HUES64 (cell line): Measurements from ENCODE around the gene ZBTB14. TPM values are rescaled to one million over a fixed set of nuclear protein-coding genes. Genes with fewer than 3 reads are reported as not detected.

Experiments
- H3K27ac ChIP-seq: 2 replicates; pipeline ENCODE4 v1.7.0; 2013; ENCODE audit warnings: low read depth, low read length, inconsistent platforms
- H3K27me3 ChIP-seq: 2 replicates; pipeline ENCODE4 v1.6.1; 2013; ENCODE audit warnings: mild to moderate bottlenecking, low read length; ENCODE audit not compliant: insufficient read depth
- H3K36me3 ChIP-seq: 2 replicates; pipeline ENCODE4 v1.6.1; 2013; ENCODE audit warnings: mild to moderate bottlenecking, low read length; ENCODE audit not compliant: insufficient read depth
- H3K4me1 ChIP-seq: 2 replicates; pipeline ENCODE4 v1.6.1; 2013; ENCODE audit warnings: mild to moderate bottlenecking, low read length, moderate library complexity; ENCODE audit not compliant: insufficient read depth
- H3K4me3 ChIP-seq: 2 replicates; pipeline ENCODE4 v1.5.1; 2013; ENCODE audit warnings: mild to moderate bottlenecking, low read length, moderate library complexity
- H3K9ac ChIP-seq: 2 replicates; pipeline ENCODE4 v1.6.1; 2013; ENCODE audit warnings: mild to moderate bottlenecking, low read depth, low read length
- H3K9me3 ChIP-seq: 2 replicates; pipeline ENCODE4 v1.6.1; 2013; ENCODE audit warnings: low read depth, low read length; ENCODE audit not compliant: insufficient read depth
- WGBS: fragments of 150-250, 120-280 bp; methylation state at CpG from one replicate; pipeline ENCODE4 v1.1.7; 2013; ENCODE audit warnings: missing lambda C conversion rate; 5-methylcytosine and 5-hydroxymethylcytosine counted together
- polyA plus RNA-seq, 2 experiments: library from polyadenylated mRNA; stranded (reverse); fragments of 50-300 nt; gene quantifications; one replicate each; pipeline ENCODE4 v1.2.3, GENCODE V29; 2013

Gene ZBTB14
- polyA plus RNA-seq (2013, experiment 1 of 2), result 12.5 TPM
- 14.5 TPM for polyA plus RNA-seq (2013, experiment 2 of 2)

DNA sequence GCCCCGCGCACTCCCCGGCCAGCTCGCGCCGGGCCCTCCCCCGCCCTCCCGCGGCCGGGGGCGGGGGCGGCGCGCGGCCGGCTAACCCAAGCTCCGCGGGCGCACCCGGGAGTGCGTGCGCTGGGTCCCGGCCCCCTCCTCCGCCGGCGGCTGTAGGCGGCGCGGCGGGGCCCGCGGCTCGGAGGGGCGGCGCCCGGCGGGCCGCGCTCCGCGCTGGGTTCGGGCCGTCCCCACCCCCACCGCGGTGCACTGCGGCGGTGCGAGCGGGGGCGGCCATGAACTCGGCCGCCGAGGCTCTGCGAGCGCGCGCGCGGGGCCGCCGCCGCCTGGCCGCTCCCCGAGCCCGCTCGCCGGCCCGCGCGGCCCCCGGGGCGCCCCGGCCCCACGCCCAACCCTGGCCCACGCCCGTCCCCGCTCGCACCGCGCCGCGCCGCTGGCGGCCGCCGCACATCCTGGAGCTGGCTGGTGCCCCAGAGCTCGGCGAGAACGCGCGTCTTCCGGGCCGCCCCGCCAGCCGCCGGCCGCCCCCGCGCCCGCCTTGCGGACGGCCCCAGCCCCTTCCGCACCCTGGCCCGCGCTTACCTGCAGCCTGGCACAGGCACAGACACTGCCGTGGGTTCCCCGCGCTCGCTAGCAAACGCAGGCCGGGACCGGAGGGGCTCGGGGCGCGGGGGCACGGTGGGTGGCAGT is at the start of gene ZBTB14:
ZBTB14 (minus strand) TSS at position 496 of the 690 bp plus-strand sequence. CDS start 2,480 bp downstream, outside the sequence.
- WGBS, result under 1% methylated on average over 116 of the region's 116 CpGs
- H3K27ac ChIP-seq, result peak within 1 kb of the TSS; percentile 88
- peak within 1 kb of the TSS; percentile 96 for H3K4me3 ChIP-seq
- peaks cover 27% of the 10 kb centered on the region for H3K27me3 ChIP-seq
- peaks cover 25% of the 10 kb centered on the region for H3K36me3 ChIP-seq
- peak within 1 kb of the TSS; percentile 91 for H3K9ac ChIP-seq
- no peaks in the 10 kb centered on the region for H3K9me3 ChIP-seq
- H3K4me1 ChIP-seq, result peaks cover 11% of the 10 kb centered on the region; the same call in 1 of the 2 replicates

- H3K36me3 ChIP-seq, result no peaks in the 10 kb centered on the region
Observed at GRCh38 chr18:5339202-5339834, 43.8 kb upstream of the ZBTB14 start.

GRCh38 chr18:5334456-5335075 is 39.0 kb upstream of the ZBTB14 start:
- WGBS, result 39% methylated on average over 6 of the region's 6 CpGs
- no peaks in the 10 kb centered on the region for H3K9me3 ChIP-seq
- no peak overlapping the region for H3K4me3 ChIP-seq
- no peak overlapping the region for H3K27ac ChIP-seq
- H3K27me3 ChIP-seq, result no peaks in the 10 kb centered on the region
- H3K9ac ChIP-seq, result no peak overlapping the region
- 0 out of 2 replicates have a peak, but pooled peaks cover 5% of the 10 kb centered on the region for H3K4me1 ChIP-seq
- H3K36me3 ChIP-seq, result no peaks in the 10 kb centered on the region

More at GRCh38 chr18:5339202-5339834, 43.8 kb upstream of the ZBTB14 start:
- no peaks in the 10 kb centered on the region for H3K9me3 ChIP-seq
- no peak overlapping the region for H3K4me3 ChIP-seq
- H3K4me1 ChIP-seq, result 0 out of 2 replicates have a peak, but pooled peaks cover 5% of the 10 kb centered on the region
- H3K27ac ChIP-seq, result no peak overlapping the region
- 98% methylated on average over 2 of the region's 2 CpGs for WGBS
- H3K9ac ChIP-seq, result no peak overlapping the region
- H3K27me3 ChIP-seq, result no peaks in the 10 kb centered on the region

GRCh38 chr18:5318061-5318700 is 22.7 kb upstream of the ZBTB14 start:
- Histone ChIP-seq H3K36me3 (no peaks in the 10 kb centered on the region), H3K27me3 (no peaks in the 10 kb centered on the region), H3K9ac (no peak overlapping the region), H3K4me1 (no peaks in the 10 kb centered on the region), H3K9me3 (no peaks in the 10 kb centered on the region), H3K4me3 (no peak overlapping the region), H3K27ac (no peak overlapping the region)
- 90% methylated on average over 3 of the region's 4 CpGs for WGBS

- H3K4me3 ChIP-seq, result no peak overlapping the region
- no peak overlapping the region for H3K9ac ChIP-seq
Observed at GRCh38 chr18:5317186-5317585, 21.7 kb upstream of the ZBTB14 start.

GRCh38 chr18:5315838-5316237 is 20.3 kb upstream of the ZBTB14 start:
- H3K27me3 ChIP-seq, result no peaks in the 10 kb centered on the region
- no peaks in the 10 kb centered on the region for H3K9me3 ChIP-seq
- H3K36me3 ChIP-seq, result no peaks in the 10 kb centered on the region
- H3K4me1 ChIP-seq, result no peaks in the 10 kb centered on the region
- no peak overlapping the region for H3K9ac ChIP-seq
- no peak overlapping the region for H3K4me3 ChIP-seq
- no peak overlapping the region for H3K27ac ChIP-seq
- no CpG with 5 or more reads among the region's 2 CpGs for WGBS

More at GRCh38 chr18:5317186-5317585, 21.7 kb upstream of the ZBTB14 start:
- no peaks in the 10 kb centered on the region for H3K4me1 ChIP-seq
- H3K36me3 ChIP-seq, result no peaks in the 10 kb centered on the region
- H3K27ac ChIP-seq, result no peak overlapping the region
- no peaks in the 10 kb centered on the region for H3K27me3 ChIP-seq
- no peaks in the 10 kb centered on the region for H3K9me3 ChIP-seq

GRCh38 chr18:5311301-5311989 is 15.9 kb upstream of the ZBTB14 start:
- H3K27me3 ChIP-seq, result no peaks in the 10 kb centered on the region
- WGBS, result 85% methylated on average over 6 of the region's 6 CpGs
- no peaks in the 10 kb centered on the region for H3K36me3 ChIP-seq
- no peak overlapping the region for H3K9ac ChIP-seq
- H3K27ac ChIP-seq, result no peak overlapping the region
- H3K4me3 ChIP-seq, result no peak overlapping the region
- H3K4me1 ChIP-seq, result no peaks in the 10 kb centered on the region
- no peaks in the 10 kb centered on the region for H3K9me3 ChIP-seq

- Histone ChIP-seq H3K9me3 (no peaks in the 10 kb centered on the region), H3K4me3 (no peak overlapping the region), H3K27me3 (no peaks in the 10 kb centered on the region), H3K4me1 (no peaks in the 10 kb centered on the region), H3K9ac (no peak overlapping the region), H3K36me3 (no peaks in the 10 kb centered on the region), H3K27ac (no peak overlapping the region)
- 91% methylated on average over 5 of the region's 5 CpGs for WGBS
Observed at GRCh38 chr18:5309888-5310470, 14.5 kb upstream of the ZBTB14 start.

DNA sequence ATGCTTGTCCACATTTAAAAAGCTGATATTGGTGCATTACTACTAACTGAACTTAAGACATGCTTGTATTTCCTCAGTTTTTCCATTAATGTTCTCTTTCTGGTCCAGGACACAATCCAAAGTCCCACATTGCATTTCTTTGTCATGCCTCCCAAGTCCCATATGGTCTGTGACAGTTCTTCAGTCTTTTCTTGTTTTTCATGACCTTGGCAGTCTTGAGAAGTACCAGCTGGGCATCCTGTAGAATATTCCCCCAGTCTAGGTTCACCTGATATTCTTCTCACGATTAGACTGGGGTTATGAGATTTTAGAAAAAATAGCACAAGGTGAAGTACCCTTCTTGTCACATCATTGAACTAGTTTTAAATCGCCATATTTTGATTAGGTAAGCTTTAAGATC is 10.3 kb upstream of the ZBTB14 start:
- peaks cover 9% of the 10 kb centered on the region; the same call in 1 of the 2 replicates for H3K27me3 ChIP-seq
- no peak overlapping the region for H3K27ac ChIP-seq
- no peaks in the 10 kb centered on the region for H3K9me3 ChIP-seq
- no peak overlapping the region for H3K4me3 ChIP-seq
- no peak overlapping the region for H3K9ac ChIP-seq
- H3K36me3 ChIP-seq, result no peaks in the 10 kb centered on the region
- 86% methylated on average over 1 of the region's 2 CpGs for WGBS
- H3K4me1 ChIP-seq, result no peaks in the 10 kb centered on the region

- H3K36me3 ChIP-seq, result no peaks in the 10 kb centered on the region
- no peak overlapping the region for H3K9ac ChIP-seq
- no peak overlapping the region for H3K27ac ChIP-seq
- peaks cover 14% of the 10 kb centered on the region; the same call in 1 of the 2 replicates for H3K27me3 ChIP-seq
- 100% methylated on average over 1 of the region's 1 CpG for WGBS
- H3K9me3 ChIP-seq, result no peaks in the 10 kb centered on the region
- no peaks in the 10 kb centered on the region for H3K4me1 ChIP-seq
- H3K4me3 ChIP-seq, result no peak overlapping the region
Observed at GRCh38 chr18:5304232-5304631, 8.7 kb upstream of the ZBTB14 start.
